ENCODE data around the gene ABCA9.

GRCh38 chr17:69046121-69046807 is 14.5 kb downstream of the ABCA9 start:
- no peak for TF ChIP-seq CTCF (conservative IDR thresholded peaks at IDR 0.05; ENCODE audit: low read length)
- no peak for TF ChIP-seq EZH2phosphoT487 (IDR thresholded peaks at IDR 0.05; ENCODE audit: borderline replicate concordance, low read depth, low read length)
